ENCODE measurements around the gene FAM20C.

DNA sequence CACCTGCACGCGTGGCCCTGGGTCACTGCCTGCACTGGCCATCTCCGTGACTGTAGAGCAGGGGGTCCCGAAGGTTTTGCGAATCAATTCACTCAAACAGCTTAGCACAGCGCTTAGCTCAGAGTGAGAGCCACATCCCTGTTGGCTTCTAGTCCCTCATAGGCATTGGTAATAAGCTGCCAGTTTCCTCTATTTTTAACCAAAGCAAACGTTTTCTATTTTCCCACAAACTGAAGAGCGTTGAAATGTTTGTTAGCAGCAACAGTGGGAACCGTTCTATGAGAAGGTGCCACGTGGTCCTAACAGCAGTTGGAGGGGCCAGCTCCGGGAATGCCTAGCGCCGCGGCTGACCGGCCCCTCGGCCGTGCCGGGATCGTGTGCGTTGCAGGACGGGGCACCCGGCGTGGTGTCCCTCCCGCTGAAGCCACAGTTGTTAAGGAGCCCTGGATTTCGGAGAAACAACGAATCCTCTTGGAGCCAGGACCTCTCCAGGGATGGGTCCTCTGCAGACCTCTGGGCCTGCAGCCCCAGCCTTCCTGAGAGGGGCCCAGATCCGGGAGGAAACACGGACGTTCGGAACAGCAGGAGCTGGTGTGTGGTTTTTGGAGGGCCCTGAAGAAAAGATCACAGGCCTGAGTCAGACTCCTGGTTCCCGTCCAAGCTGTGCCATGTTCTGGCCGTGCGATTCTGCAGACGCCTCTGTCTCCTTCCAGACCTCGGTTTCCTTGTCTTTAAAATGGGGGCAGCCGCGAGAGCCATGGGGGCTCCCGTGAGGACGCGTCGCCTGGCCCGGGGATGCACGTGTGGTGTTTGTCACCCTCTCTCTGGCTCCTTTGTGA, 40.3 kb downstream of the FAM20C start:
- TF ChIP-seq KDM1A (IDR thresholded peaks at IDR 0.05; ENCODE audit: borderline replicate concordance, low read length), result no peak
- no peak for TF ChIP-seq CBX8 (IDR thresholded peaks at IDR 0.05; ENCODE audit: borderline replicate concordance, low read depth, low read length)
- TF ChIP-seq, protein P1, sequence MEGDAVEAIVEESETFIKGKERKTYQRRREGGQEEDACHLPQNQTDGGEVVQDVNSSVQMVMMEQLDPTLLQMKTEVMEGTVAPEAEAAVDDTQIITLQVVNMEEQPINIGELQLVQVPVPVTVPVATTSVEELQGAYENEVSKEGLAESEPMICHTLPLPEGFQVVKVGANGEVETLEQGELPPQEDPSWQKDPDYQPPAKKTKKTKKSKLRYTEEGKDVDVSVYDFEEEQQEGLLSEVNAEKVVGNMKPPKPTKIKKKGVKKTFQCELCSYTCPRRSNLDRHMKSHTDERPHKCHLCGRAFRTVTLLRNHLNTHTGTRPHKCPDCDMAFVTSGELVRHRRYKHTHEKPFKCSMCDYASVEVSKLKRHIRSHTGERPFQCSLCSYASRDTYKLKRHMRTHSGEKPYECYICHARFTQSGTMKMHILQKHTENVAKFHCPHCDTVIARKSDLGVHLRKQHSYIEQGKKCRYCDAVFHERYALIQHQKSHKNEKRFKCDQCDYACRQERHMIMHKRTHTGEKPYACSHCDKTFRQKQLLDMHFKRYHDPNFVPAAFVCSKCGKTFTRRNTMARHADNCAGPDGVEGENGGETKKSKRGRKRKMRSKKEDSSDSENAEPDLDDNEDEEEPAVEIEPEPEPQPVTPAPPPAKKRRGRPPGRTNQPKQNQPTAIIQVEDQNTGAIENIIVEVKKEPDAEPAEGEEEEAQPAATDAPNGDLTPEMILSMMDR (IDR thresholded peaks at IDR 0.05; ENCODE audit: control extremely low read depth in 1 of 3, insufficient read depth in 1 of 3, low read depth in 1 of 3, low read length in 3 of 3), result no peak
- no peak for TF ChIP-seq BRCA1 (IDR thresholded peaks at IDR 0.05; ENCODE audit: low read depth, low read length)
- no peak for TF ChIP-seq CREB1 (IDR thresholded peaks at IDR 0.05)
- TF ChIP-seq POLR2A (IDR thresholded peaks at IDR 0.05; ENCODE audit: control extremely low read depth in 1 of 2, low read depth in 2 of 2, low read length in 2 of 2), result no peak
